GM19395 (cell line): ENCODE results near the gene ZFHX3.

Experiments
- ATAC-seq: cut with Tn5 transposase; IDR thresholded peaks from one replicate; pipeline ENCODE4 v1.9.1; 2021; ENCODE audit warnings: mild to moderate bottlenecking, moderate library complexity; ENCODE audit not compliant: unreplicated experiment

Gene ZFHX3

DNA sequence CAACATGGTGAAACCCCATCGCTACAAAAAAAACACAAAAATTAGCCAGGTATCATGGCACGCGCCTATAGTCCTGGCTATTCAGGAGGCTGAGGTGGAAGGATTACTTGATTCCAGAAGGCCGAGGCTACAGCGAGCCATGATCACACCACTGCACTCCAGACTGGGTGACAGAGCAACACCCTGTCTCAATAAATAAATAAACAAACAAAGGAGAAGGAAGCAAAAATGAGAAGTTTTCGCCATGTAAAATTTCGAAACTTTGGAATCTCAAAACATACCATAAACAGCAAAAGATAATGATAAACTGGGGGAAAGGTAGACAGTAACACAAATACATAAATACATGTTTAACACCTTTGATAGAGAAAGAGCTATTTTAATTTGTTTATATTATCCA is 130.9 kb downstream of the ZFHX3 start:
- ATAC-seq: no peak

DNA sequence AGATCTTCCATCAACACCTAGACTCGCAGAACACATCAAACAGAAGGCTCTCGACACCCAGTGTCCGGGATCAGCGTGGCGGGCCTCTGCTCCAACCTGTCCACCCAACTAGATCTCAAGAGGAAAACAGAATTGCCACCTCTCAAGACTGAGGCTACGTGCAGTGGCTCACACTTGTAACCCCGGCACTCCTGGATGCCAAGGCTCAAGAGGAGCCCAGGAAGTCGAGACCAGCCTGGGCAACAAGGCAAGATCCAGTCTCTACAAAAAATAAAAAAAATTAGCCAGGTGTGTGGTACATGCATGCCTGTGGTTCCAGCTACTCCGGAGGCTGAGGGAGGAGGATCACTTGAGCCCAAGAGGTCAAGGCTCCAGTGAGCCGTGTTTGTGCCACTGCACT is 132.6 kb downstream of the ZFHX3 start:
- ATAC-seq: no peak

DNA sequence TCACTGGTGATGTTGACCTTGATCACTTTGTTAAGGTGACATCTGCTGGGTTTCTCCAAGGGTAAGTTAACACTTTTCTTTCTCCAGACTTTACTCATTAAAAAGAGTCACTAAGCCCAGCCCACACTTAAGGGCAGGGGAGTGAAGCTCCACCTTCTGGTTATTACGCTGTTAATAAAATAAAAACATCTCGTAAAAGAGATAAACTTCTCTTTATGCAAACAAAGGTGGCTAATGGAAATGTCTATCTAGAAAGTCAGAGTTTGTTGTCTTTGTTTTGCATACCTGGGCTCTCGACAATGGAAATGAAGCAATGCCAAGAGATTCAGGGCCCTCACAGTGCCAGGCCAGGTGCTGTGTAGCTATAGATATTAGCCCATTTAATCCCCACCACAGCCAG is 134.4 kb downstream of the ZFHX3 start:
- no peak for ATAC-seq

DNA sequence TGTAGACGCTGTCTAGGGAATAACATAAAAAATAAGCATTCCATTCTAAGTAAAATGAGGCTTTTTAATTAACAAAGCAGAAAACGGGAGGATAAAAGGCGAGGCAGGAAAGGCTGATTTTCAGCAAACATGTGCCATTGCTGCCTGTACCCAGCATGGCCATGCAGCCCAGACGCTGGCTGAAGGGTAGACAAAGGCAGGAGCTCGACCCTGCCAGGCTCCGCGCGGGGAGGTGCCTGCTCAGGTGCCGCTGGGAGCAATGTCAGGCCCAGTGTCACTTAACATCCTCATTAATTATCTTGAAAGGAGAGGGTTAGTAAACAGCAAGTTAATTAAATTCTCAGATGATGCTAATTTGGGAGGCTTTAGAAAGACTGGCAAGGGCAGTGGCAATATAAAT is 136.0 kb downstream of the ZFHX3 start:
- ATAC-seq: no peak

DNA sequence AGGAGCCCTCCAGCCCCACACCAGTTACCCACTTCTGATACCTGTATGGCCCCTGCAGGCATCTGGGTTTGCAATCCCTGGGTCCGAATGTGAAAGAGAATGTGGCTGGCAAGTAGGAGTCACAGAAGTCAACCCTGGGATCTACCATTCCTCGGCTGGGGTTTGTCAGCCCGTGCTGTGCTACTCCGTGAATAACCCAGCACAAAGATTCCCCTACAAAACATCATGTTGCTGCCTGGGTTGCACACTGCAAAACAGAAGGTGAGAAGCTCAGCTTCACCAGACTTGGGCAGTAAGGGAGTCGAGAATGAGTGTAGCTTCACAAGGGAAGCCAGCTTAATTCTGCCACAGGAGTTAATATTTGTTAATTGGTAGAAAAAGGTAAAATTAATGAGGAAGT is 137.1 kb downstream of the ZFHX3 start:
- no peak for ATAC-seq

DNA sequence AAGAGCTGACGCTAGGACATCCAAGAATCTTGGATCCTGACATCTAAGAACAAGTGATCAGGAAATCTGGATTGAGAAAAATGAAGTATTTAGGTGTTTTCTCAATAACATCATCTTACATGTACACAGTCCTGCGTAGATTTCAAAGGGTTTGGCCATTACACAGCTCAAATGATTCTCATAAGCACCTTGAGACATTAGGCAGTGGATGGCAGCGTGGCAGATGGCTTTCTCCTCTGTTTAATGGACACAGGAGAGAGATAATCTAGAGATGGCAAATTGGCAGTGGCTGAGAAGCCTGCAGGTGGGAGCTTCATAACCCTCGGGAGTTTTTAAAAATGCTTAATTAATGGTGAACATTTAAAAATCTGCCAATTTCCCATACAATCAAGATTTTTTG is 137.5 kb downstream of the ZFHX3 start:
- ATAC-seq: no peak

DNA sequence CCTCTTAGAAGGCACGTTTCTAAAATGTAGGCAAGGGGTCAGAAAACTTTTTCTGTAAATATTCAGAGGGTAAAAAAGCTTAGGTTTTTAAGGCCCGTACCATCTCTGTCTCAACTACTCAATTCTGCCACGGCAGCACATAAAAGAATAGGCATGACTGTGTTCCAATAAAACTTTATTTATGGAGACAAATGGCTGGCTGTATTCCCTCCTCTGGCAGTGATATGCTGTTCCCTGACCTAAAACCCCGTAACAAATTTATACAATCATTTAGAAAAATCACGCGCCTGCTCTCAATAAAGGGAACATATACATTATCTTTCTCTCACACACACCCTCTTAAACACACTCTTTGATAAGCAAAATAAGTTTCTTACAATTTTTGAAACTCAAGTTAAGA is 138.7 kb downstream of the ZFHX3 start:
- no peak for ATAC-seq

DNA sequence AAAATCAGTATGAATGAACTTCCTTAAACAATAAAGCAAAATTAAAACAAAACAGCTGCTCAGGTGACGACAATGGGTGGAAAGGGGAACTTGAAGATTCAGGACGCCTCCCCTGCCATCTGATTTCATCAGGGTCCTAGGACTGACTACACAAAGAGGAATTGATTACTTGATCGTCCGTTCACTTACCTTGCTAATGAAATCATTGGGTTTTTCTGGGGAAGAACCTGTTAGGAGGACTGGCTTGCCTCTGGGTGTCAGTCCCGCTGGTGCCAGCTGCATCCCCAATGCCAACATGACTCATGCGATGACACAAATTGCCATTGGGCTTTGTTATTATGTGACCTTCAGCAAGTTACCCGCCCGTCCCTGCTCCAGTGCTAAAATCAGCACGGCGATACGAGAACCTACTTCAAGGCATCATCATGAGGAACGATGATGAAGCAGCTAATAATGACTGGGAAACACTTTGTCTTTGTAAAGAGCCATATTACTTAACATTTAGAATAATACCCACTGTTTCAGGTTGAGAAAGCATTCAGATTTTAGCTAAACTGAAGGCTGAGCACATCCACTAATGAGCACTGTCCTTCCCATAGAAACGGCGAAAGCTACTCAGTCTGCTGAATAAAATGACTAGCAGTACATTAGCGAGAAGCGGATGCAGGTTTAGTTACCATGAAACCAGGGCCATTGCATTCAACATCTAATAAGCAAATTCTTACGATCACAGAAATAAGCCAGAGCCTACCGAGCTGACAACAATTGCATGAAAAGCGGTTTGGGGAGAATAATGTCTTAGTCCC is 139.4 kb downstream of the ZFHX3 start:
- ATAC-seq: no peak

DNA sequence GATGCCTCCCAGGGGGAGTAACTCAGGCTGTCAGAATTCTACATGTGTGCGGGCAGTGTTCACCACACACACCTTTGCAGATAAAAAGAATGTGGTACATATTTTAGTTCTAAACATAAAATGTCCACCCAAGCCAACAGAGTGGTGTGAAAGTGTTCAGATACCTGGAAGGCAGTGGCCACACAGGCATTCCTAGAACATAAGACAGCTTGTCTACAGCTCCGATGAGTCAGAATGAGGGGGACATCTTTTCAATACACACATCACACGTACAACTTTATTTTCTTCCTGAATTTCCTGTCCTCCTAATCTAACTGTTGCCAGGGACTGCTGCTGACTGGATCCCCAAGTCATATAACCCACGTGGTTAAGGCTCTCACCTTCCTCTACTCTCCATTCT is 142.3 kb downstream of the ZFHX3 start:
- no peak for ATAC-seq

DNA sequence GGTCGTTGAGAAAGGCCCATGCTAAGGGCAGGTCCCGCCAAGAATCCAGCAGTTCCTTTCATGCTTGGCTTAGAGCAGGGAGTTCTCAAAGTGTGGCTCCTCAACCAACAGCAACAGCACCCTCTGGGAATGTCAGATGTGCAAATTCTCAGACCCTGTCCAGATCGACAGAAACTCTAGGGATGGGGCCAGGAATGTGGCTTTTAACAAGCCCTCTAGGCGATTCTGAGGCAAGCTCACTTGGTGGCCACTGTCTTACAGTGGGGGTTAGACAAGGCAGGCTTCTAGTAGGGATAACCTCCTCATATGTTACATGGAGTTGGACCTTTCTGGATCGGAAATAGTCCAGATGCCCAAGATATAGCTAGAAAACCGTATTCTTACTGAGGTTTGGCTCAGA is 144.8 kb downstream of the ZFHX3 start:
- no peak for ATAC-seq

DNA sequence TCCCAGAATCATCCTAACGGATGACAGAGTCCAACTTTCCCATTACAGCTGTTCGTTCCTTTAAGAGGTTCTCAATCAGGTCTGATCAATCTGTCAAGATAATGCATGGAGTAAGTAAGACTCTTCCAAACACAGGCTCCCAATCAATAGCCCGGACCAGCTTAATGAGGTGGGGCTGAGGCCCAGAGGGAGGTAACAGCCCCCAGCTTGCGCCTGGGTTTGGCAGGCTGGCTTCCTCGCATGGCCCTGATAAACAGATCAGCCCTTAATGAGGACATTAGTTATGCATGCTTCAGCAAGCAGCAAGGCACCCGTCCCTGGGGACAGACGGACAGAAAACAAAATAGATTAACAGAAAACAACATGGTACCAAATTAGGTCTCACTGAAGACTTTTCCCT is 145.7 kb downstream of the ZFHX3 start:
- no peak for ATAC-seq

DNA sequence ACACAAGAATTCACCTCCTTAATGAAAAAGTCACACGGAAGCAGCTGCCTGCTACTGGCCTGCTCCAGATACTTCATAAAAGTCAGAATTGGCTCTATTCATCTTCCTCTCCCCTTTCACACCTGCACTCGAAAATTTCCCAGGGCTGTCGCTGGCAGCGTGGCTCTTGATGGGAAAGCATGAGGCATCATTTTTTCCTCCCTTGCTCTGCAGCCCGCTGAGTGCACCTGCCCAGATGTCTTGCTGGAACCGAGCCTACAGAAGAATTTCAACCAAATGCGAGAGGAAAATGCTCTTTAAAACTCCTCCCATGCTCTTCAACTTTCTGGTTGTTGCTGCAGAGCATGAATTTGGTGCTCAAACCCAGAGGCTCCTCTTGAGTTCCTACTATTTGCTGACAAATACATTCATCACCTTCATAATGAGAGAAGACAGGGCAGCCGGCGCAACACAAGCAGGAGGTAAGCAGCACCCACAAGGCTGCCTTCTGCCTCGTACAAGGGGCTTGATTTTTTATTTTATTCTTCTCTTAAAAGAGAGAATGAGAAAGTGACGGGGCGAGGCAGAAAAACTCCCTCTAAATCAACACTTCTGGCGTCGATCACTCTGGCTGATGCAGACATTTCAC is 146.8 kb downstream of the ZFHX3 start:
- ATAC-seq: no peak

DNA sequence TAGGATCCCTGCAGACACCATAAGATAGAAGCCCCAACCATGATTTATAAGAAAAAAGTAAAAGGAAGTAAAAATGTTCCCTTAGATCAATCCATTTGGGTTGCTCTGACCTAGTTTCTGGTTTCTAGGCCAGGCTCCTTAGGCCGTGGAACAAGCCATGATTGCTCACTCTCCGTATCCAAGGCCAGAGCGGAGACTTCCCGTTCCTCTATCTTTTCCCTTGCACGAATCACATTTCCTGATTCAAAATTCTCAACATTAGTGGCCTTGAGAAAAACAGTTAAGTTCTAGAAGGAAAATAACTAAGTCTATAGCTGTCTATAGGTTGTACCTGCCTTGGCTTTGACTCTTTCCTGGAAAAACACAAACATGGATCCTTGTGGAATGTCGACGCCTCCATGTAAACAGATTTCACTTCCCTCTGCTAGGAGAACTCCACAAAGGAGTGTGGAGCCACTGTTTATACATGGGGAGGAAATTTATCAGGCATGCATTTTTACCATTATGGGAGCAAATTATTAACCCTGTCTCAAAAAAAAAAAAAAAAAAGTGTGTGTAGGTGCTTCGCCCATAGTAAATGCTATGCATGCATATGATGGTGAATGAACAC is 149.6 kb downstream of the ZFHX3 start:
- ATAC-seq: no peak

DNA sequence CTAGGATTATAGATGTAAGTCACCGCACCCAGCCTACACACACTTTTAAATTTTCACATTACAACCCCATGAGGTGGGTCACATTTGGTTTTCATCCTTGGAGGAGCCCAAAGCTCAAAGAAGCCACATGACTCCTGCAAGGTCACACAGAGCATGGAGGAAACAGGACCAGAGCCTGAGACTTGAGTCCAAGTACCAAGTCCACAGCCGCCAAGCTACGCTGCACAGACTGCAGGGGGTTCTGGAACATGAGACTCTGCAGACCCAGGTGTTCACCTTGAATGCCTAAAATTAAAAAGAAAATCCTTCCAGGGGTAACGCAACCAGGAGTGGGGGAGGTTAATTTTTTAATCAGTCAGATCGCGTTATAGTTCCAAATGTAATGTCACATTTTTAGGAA is 150.2 kb downstream of the ZFHX3 start:
- ATAC-seq: no peak

DNA sequence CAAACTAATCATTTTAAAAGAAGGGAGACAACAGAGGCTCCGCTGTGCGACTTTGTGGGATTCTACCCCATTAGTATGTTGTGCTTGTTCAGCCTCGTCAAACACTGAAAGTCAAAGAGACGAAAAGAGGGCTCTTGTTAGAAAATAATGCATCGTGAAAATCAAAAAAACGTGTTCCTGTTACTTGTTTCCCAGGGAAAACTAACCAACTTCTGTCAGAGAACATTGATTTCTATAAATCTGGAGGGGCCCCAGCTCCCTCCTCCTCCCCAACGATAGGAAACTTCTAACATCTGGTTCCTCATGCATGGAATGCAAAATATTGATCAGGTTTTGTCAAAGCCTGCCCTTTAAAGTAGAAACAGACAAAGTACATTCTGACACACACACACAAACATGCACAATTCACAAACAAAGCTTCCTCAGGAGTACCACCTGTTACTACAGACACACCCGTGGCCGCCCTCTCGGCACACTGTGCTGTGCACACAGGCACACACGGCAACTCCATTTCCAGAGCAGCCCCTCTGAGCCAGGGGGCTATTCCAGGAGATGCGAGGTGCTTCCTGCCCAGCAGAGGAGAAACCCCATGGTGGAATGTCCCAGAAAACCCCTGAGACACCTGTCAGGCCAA is 151.3 kb downstream of the ZFHX3 start:
- ATAC-seq: no peak

DNA sequence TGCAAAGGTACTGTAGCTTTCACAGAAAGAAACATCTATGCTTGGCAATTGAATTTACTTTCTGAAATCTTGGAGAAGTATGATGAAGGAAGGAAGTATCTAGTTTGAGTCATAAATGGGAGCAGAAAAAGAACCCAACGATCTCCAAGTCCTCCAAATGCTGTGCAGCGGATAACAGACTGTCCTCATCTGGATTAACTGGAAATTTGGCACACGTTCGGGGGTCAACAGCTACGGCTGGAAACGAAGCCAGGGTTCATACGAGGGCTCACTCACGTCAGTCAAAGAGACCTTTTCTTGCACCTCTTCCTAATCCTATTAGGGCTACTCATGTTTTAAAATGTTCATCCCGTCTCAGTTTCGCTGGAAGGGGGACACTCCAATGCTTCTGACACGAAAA is 152.0 kb downstream of the ZFHX3 start:
- no peak for ATAC-seq

DNA sequence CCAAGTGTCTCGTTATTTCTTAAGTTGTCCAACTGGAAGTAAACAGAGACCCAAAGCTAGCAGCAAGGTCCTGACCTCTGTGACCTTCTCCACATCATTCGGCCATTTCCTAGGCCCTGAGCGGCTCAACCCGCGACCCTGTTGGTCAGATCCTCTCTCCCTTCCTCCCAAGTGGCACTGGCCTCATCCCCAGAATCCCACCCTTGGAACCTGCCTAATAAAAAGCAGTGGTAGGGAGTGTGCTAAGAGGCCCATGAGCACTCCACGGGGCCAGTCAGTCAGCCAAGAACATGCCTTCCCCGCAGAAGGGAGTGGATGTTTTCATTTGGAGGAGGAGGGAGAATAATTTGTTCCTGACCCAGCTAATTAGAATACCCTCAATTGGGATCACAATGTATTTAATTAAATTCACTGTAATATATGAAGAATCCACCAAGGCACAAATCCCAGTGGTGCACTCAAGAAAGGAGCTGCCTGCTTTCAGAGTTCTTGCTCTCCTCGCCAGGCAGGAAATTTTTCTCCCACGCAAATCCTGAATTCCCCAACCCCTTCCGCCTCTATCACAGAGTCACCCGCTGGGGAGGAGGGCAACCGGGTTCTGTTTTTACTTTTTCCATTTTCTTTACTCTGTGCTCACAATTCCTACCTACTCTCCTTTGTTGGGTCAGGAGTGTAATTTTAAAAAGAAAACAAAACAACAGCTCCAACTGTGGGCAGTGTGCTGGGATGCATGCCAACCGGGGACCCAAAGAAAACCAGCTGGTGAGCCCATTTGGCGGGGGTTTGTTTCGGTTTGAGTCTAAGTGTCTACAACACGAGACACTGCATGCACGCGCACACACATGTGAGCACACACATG is 153.4 kb downstream of the ZFHX3 start:
- no peak for ATAC-seq

DNA sequence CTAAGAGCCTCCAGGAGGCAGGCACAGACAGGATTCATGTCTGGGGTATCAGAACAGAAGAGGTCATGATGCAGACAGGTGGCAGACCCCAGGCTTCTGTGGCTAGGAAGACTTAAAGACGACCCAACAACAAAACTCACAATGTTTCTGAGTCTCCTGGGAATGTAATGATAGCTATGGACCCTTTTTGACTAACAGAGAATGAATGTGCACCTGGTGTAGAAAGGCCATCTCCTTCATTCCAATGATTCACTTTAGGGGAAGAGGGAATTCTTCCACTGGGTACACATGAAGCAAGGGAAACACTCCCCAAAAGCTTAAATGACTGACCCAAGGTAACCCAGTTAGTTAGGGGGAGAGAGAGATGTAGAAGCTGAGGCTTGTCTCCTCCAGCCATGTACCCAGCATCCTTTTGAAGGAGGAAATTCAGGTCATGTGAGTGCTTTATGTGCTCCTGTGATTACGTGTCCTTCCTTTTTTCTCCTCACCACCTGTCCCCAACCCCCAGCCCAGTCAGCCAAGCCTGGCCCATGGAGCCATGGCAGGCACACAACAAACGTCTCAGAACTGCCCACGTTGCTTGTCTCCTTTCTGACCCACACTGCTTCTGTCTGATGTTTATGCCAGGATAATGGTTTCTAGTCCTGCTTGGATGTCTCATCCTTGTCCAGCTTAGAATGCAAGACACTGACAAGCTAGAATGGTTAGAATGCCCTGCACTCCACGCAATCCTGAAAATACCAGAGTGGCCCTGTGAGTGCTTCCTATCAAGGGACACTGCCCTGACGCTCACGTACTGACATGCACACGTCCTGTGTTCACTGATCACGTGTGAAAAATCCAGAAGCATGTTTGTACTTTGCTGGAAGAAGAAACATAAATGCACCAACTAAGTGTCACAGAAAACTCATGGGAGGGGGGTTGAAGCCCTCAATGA is 156.4 kb downstream of the ZFHX3 start:
- ATAC-seq: no peak

DNA sequence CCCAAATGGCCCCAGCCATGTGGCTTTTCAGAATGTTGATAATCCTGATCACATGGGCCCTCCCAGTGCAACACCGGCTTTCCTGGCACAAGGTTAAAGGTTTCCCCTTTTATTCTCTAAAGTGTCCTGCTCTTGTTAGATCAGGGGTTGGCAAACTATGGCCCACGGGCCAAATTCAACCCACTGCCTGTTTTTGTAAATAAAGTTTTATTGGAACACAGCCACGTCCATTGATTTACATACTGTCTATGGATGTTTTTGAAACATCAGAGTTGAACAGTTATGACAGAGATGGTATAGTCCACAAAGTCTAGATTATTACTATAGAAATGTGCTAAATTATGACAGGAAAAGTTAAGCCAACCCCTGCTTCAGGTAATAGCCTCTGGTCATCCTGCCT is 157.3 kb downstream of the ZFHX3 start:
- ATAC-seq: no peak
